Prostate gland (tissue), 2 donors: ENCODE measurements around the gene PIAS1.

Source experiments
- CTCF ChIP-seq, 4 experiments: fragments of 200-600 bp in 2 of 4; fragments of 450-650 bp in 2 of 4; sonication (generic) in 2 of 4; IDR thresholded peaks; 1 replicate in 3 of 4; 2 replicates in 1 of 4; pipeline ENCODE4 v1.5.1; 2016 to 2019; ENCODE audit warnings: antibody characterized with exemption in 4 of 4, mild to moderate bottlenecking in 2 of 4, moderate library complexity in 2 of 4
- POLR2A ChIP-seq: fragments of 450-650 bp; IDR thresholded peaks from one replicate; pipeline ENCODE4 v1.6.1; 2016; ENCODE audit warnings: antibody characterized with exemption, mild to moderate bottlenecking

GRCh38 chr15:68040144-68040543 is 14.0 kb upstream of the PIAS1 start:
- TF ChIP-seq CTCF (IDR thresholded peaks at IDR 0.05), result no peak
- no peak for TF ChIP-seq POLR2A
